Hematopoietic multipotent progenitor cell treated with erythropoietin and hydrocortisone succinate and interleukin-3 and kit ligand, for 17 days (in vitro differentiated cells): ENCODE results near the gene FGF8.
"Not testable (repeated sequence)": the region's sequence is repeated elsewhere in the genome, so short reads cannot be mapped to it uniquely, and the experiment has no call there.

Experiments used
- DNase-seq: peaks from one replicate; pipeline ENCODE4 v3.0.0-alpha.2; 2015; ENCODE audit warnings: low spot score

Gene FGF8, protein sequence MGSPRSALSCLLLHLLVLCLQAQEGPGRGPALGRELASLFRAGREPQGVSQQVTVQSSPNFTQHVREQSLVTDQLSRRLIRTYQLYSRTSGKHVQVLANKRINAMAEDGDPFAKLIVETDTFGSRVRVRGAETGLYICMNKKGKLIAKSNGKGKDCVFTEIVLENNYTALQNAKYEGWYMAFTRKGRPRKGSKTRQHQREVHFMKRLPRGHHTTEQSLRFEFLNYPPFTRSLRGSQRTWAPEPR

DNA sequence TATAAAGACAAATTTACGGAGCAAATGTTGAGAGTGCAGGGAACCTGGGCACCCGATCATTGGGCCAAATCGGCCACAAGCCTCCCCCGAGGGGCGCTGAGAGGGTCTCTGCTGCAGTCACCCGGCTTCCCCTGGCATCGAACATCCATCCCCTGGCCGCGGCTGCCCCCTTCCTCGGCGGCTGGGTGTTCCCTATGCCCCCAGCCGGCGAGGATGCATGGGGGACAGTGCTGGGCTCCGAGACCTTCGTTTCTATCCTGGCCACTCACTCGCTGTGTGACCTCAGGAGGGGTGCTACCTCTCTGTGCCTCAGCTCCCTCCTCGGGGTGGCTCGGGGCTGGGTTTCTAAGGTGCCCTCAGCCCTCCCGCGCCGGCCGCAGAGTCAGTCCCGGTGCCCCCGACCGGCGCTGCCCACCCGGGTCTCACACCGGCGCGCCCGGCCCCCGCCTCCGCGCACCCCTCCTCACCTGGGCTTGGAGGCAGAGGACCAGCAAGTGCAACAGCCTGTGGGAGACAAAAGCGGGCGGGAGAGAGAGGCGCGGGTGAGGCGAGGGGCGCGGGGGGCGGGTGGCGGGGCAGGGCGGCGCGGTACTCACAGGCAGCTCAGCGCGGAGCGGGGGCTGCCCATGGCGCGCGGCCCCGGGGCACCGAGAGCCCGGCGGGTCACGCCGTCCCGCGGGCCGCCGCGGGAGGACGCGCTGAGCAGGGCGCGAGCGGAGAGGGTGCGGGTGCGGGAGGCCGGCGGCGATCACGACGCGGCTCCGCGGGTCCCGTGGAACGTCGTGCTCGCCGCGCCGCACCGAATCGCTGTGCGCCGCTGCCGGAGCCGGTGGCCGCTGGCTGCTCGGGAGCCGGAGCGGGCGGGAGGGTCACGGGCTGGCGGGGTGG is at the start of gene FGF8:
TSS of gene FGF8 (minus strand) at position 842 of the 888 bp plus-strand sequence. CDS start at position 628, 214 bp downstream.
- no peak for DNase-seq

DNA sequence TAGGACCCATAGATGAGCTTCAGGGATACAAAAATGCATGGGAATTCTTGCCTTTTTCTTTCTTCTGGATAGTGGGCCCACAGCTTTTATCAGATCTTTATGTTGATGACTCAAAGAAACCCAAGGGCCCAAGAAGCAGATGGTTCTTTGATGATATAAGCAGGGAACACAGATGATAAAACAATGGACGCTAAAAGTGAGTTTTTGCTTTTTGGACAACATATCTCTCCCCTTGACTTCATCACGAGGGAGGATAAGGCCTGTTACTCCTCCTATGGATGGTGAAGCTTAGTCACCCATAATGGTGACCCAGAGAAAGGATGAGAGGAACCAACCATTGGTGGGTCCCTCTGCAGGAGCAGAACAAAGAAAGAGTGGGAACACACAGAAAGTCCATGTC is 48.8 kb upstream of the FGF8 start:
- DNase-seq = no peak

DNA sequence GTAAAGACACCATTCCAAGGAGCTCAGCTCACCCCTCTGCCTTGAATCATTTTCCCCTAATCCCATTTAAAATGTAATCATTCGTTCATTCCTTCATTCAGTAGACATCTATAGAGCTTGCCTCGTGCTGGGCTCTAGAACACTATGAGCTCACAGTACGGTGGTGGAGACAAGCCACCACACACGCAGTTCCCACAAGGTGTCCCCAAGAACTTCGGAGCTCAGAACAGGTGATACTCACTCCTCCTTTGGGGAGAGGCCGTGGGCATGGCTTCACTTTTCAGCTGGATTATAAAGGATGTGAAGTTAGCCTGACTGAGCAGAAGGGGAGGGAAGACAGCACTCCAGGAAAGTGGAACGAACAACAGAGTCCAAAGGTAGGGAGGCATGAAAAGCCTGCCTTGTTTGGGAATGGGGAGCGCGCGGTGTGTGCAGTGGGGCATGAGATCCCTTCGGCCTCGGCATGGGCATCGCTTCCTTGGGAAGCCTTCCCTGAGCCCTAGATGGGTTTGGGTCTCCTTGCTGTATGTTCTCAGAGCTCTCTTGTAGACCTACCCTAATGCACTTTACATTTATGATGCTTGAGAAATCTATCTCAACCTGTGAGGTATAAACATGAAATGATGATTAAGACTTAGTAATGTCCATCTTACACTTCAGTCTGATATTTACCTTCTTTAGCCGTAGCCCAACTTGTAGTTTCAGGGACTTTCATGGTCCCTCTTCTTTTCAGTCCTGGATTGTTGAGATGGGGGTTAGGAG is 43.1 kb upstream of the FGF8 start:
- no peak for DNase-seq

DNA sequence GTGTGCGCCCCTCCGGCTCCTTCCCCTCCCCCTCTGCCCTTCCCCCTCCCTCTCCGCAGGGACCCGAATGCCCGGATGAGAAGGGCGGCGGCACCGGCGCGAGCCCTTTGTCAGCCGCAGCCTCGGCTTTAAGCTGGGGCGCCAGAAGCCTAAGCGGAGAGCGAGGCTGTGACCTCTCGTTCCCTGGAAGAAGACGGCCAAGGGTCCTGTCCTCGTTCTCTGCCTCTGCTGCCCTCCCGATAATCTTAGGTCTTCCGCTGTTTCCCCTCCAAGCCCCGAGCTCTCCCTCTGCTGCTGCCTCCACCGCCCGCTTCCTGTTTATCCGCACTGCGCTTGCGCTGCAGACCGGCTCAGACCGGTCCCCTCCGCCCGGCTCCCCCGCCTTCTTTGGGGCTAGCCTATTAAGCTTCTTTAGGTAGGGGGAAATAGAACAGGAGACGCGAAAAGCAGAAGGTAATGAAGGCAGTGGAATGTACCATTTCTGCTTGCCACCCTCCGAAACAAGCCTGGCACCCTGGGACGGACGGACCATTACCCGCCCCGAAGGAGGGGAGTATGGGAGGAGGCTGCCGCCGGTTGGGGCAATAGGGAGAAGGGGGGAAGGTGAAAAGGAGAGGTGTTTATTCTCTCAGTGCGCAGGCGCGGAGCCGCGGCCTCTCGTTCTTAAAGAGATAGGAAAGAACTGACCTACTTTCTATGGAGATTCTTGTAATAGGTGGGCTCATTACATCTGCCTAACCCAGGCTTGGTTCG is 42.4 kb upstream of the FGF8 start, which contains the start of gene OGA:
TSS of gene OGA (minus strand) at position 326 of the 753 bp plus-strand sequence. CDS start 422 bp downstream, outside the sequence.
- peak; percentile 100 for DNase-seq

DNA sequence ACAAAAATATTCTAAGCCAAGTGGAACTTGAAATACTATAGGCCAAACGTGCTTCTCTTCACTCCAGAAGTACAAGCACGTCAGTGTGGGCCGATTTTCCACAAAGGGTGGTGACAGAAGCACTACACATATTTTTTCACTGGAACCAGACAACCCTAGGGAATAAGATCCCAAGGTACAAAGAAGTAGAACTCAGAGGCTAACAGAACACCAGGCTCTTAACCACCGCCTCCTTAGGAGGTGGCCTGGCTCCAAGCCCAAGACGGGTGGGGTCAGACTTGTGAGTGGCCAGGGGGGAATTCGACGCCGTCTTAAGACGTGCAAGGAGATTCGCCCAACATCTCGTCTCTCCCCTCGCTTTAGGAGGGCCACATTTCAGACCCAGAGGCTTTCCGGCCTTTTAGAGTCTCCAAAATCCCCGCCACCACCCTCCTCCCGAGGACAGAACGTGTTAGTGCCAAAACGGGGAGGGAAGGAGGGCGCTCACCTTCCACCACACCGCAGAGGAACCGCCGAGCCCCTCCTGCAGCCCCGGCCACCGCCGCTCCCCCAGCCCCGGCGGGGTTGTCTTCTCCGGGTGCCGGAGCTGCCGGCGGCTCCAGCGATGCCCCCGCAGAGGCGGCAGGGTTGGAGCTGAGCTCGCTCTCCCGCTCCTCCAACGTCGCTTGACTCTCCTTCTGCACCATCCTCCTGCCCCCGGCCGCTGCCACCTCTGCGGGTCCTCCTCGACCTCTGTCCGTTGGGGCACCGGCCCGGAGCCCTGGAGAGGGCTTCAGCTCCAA is 41.6 kb upstream of the FGF8 start:
- peak; percentile 92 for DNase-seq

DNA sequence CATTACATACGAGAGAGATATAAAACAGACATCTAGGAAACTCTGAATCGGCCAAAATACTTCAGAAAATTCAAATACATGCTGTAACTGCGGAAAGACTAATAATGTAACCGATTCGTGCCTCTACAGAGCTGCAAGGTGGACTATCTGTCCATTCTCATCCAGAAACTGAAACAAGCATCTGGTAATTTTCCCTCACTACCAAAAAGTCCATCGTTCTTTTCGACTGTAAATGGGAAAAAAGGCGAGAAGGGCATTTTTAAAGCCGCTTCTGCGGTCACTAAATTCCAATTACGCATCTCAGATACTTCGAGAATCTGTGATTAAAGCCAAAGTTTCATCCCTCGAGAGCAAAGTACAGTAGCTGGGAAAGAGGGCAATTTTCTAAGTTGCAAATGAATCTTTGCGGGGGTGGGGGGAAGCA is 41.0 kb upstream of the FGF8 start:
- no peak for DNase-seq

DNA sequence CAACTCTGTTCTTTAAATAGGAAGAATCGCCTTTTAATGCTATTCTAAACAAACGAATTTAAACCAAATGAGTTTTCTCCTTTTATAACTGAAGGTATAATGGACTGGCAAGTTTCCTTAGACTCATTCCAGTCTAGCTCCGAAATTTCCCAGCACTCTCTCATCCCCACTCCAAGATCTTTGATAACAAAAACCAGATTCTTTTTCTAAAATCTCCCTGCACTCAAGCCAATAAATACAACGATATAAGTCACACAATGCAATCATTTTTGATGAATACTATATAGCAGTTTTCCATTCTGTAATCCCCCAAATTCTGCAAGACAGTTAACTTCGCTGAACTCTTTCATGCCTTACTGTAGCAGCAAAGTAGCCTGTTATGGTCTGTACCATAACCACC is 40.5 kb upstream of the FGF8 start:
- peak; percentile 46 for DNase-seq

DNA sequence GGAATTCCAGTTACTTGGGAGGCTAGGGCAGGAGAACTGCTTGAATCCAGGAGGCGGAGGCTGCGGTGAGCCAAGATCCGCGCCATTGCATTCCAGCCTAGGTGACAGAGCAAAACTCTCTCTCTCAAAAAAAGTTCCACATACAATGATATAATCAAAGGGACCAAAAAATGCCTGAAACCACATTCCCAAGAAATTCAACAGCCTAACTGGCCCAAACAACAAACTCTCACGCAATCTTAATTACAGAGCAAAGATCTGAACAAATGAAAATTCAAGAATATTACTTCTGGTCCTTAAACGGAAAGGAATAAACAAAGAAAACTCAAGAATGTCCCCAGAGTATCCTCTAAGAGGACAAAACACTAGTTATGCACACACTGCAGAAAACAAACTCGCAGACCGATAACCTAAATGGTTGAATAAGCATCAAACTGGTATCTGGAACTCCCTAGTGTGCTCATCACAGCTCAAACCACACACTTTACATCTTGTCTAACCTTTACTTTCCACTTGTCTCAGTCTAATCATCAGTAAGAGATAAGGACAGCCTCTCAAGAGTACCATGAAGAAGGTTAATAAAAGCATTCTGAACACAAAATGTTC is 38.7 kb upstream of the FGF8 start:
- peak; percentile 38 for DNase-seq

DNA sequence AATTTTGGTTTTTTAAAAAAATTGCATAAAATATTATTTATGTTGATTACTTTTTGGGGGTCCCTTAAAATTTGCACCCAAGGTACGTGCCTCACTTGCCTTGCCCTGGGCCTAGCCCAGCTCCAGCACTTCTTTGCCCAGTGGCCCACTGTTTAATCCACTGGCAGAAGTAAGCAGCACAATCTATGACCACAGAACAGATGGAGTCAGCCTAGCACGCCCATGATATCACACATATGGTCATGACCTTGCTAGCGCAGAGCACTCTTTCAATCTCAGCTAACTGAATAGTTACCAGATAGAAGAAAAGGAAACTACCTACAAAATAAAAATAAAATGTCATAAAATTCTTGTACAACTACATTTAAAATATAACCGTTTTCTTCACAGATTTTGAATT is 36.7 kb upstream of the FGF8 start:
- no peak for DNase-seq

DNA sequence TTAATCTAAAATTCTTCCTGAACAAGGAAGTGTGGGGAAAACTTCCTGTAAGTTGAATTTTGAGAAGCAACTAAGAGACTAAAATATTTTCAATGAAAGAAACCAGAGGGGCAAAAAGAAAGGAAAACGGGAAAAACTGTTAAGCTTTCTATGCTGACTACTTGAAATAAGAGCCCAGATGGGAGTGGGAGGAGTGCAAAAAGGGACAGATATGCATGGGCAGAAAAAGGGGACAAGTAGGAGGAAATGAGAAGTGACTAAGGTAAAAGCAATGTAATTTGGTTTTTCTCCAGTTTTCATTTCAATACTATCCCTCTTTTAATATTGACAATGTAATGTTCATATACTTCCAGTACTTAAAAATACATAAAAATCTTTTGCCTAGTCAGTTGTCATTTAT is 31.2 kb upstream of the FGF8 start:
- DNase-seq = no peak

DNA sequence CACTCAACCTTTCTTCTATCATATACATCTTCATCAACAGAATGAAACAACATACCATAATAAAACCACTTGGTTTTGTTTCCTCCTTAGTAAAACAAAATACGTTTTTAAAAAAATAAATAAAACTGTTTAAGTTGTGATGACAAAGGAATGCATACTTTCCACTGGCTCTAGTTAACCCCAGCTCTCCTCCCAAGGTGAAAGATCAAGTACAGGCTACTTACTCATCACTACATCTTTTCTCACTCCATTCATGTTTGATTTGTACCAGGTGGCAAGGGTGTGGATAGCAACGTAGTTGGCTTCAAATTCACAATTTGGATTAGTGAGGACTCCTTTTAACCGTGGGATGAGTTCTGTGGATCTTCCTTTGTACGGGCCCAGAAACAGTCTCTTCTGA is 27.6 kb upstream of the FGF8 start:
- DNase-seq = no peak

DNA sequence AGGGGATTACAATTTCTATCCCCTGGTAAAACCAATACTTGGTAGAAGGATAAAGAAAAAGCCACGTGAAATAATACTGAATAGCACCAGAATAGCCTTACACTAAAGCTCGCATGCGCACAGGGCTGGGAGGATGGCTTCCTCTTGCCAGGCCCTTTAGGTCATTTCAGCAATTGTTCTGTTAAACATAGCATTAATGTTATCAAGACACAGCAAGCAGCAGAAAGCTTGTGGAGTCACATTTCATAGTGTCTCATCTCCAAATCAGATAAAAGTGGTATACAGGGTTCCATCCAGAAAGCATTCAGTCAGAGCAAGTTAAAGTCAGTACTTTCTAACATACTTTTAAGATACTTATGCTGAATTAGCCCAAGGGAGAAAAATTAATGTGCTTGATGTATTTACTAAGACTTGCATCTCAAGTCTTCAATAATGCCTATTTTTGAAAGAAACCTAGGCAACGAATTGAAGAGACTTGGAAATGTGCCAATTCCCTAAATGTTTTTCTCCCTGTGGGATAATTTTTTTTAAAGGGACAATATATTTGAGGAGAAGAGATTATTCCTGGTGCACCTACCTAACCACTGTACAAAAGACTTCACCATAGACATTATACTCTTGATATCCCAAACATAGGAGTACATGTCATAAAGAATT is 21.6 kb upstream of the FGF8 start:
- DNase-seq = no peak

DNA sequence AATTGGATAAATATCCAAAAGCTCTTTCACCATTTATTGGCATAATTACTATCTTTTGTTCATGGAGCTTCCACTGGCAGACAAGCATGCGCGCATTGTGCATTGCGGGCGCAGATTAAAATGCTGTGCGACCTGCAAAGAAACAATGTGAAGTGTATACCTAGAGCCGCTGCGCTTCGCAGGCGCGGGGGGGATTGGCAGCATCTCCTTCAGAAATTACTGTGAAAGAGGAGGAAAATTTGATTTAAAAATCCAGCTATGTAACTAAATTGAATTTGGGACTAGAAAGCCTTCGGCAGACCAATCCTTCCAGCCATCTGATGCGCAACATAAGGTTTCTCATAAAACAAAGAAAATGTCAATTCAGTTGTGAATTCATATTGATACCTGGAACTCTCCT is 17.6 kb upstream of the FGF8 start:
- no peak for DNase-seq

DNA sequence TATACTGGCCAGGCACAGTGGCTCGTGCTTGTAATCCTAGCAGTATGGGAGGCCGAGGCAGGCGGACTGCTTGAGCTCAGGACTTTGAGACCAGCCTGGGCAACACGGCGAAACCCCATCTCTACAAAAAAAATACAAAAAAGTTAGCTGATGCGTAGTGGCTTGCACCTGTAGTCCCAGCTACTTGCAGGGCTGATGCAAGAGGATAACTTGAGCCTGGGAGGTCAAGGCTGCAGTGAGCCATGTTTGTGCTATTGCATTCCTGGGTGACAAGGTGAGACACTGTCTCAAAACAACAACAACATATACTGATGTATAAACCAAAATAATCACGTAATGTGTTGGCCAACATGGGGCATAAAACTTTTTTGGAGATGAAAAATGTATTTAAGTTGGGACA is 13.8 kb upstream of the FGF8 start:
- DNase-seq = no peak

DNA sequence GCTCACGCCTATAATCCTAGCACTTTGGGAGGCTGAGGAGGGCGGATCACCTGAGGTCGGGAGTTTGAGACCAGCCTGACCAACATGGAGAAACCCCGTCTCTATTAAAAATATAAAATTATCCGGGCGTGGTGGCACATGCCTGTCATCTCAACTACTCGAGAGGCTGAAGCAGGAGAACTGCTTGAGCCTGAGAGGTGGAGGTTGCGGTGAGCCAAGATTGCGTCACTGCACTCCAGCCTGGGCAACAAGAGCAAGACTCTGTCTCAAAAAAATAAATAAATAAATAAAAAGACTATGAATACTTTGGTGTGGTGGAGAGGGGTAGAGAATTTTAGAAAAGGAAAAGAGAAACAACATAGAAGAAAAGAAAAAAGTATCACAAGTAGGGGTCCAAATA is 13.3 kb upstream of the FGF8 start:
- not testable (repeated sequence) for DNase-seq

DNA sequence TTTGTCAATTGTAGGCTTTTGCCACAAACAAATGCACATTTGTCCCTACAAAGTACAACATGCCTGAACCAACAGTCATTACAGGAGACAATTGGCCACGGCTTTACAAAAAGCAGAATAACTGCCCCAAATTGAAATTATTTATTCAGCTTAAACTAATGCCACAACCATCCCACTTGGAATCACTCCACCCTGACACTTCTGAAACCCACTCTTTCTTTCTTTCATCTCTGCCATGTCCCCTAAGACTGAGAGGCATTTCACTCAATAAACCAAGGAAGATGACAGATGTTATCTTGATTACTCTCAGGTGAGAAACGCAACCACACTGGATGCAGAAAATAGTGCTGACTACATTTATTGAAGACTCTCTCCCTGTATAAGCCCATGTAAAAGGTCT is 9.9 kb upstream of the FGF8 start:
- DNase-seq = no peak

DNA sequence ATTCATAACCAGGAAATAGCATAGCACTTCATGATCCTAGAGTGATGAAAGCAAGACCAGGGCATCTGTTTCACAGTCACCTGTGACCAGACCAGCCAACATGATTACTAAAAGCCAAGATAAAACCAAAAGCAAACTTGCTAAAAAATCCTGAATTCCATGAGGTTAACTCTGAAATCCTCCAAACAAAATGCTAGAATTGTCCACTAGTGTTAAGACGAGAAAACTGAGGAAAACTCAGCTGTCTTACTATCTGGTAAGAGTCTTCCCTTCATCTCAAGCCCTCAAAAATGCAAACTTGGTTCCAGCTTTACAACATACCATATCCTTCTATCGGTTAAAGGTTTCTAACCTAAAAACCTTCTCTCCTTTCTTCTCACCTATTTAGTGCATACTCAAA is 8.6 kb upstream of the FGF8 start:
- no peak for DNase-seq

DNA sequence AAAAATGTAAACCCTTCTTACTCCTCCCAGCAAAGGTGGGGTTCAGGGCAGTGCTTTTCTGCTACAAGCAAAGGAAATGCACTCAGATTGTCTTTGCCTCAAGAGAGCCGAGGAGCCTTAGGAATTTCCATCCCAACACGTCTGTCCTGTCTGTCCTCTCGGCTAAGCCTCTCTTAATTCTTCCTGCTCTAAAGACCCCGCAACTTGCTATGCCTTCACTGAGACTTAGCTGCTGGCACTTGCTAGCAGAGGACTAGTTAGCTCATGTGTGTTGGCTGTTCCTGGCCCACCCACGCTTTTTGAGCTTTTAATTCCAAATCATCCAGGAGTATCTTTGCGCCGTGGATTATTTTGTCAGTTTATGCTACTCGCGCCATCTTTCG is 7.8 kb upstream of the FGF8 start:
- DNase-seq = no peak

DNA sequence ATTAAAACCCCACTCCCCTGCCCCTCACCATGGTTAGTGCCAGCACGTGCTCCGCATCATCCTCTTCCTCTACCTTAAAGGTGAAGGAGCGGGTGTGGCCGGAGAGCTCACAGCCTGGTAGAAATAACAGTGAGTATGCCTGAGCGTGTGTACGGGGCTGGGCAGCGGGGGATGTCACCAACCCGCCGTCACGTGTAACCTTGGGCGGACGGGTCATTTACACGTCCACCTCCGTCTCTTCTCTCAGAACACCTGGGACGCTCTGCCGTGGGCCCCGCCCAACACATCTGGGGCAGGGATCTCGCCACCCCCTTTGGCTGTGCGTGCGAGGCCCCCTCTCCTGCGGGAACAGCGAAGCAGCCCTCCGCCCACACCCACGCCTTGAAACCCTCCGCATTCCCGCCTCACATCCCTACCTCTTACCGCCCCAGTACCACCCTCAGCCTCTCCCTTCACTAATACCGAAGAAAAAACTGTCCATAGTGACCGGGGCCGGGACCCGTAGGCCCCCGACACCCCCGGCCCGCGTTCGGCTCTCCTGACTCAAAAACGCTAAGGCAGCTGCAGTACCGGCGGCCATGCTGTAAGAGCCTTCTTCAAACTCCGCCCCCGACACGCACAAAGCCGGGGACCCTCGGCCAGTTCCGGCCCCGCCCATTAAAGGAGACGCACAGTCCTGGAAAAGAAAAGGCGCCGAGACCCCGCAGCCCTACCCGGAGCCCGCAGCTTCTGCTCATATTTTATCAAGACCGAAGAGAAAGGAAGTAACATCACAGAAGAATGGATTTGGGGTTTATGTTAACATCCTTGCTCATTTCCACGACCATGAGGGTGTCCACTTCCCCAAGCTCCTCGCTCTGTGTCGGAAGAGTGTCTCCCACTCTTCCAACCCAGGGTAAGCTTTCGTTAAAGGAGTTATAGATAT is 7.2 kb upstream of the FGF8 start, which contains the start of gene NPM3:
TSS of gene NPM3 (minus strand) at position 636 of the 925 bp plus-strand sequence. CDS start at position 580, 56 bp downstream.
- DNase-seq = peak; percentile 27
